SK-N-SH (cell line): Measurements from ENCODE around the gene AKT2.

ENCODE experiments used
- EP300 ChIP-seq, 2 experiments: IDR thresholded peaks; 2 replicates each; pipeline versions ENCODE4 v1.4.0 to v1.6.1; 2012; ENCODE audit warnings: borderline replicate concordance in 1 of 2, low read depth in 1 of 2, low read length in 1 of 2
- EZH2phosphoT487 ChIP-seq: fragments of 200-600 bp; sonication (generic); IDR thresholded peaks from 2 replicates; pipeline ENCODE4 v1.6.1; 2017; ENCODE audit warnings: low read depth, mixed run types, mild to moderate bottlenecking, antibody characterized with exemption, moderate library complexity, borderline replicate concordance
- RAD21 ChIP-seq: IDR thresholded peaks from 2 replicates; pipeline ENCODE4 v1.6.1; 2012; ENCODE audit warnings: mild to moderate bottlenecking, low read length
- RCOR1 ChIP-seq: fragments of 150-350 bp; IDR thresholded peaks from 2 replicates; pipeline ENCODE4 v1.6.1; 2017; ENCODE audit warnings: antibody characterized with exemption, low read length
- RXRA ChIP-seq: IDR thresholded peaks from 2 replicates; pipeline ENCODE4 v1.4.0; 2012; ENCODE audit warnings: low read depth, mild to moderate bottlenecking, borderline replicate concordance
- TEAD4 ChIP-seq: IDR thresholded peaks from 2 replicates; pipeline ENCODE4 v1.4.0; 2012; ENCODE audit warnings: mild to moderate bottlenecking, borderline replicate concordance; ENCODE audit not compliant: insufficient read depth
- TF ChIP-seq, protein P1 (sequence below): IDR thresholded peaks from 2 replicates; pipeline ENCODE4 v1.6.1; 2012; ENCODE audit warnings: mild to moderate bottlenecking, low read depth, low read length, moderate library complexity
- TF ChIP-seq, protein P2 (sequence below): fragments of 200-600 bp; sonication (generic); IDR thresholded peaks from 2 replicates; pipeline ENCODE4 v1.6.1; 2017; ENCODE audit warnings: antibody characterized with exemption, mild to moderate bottlenecking, moderate library complexity

DNA sequence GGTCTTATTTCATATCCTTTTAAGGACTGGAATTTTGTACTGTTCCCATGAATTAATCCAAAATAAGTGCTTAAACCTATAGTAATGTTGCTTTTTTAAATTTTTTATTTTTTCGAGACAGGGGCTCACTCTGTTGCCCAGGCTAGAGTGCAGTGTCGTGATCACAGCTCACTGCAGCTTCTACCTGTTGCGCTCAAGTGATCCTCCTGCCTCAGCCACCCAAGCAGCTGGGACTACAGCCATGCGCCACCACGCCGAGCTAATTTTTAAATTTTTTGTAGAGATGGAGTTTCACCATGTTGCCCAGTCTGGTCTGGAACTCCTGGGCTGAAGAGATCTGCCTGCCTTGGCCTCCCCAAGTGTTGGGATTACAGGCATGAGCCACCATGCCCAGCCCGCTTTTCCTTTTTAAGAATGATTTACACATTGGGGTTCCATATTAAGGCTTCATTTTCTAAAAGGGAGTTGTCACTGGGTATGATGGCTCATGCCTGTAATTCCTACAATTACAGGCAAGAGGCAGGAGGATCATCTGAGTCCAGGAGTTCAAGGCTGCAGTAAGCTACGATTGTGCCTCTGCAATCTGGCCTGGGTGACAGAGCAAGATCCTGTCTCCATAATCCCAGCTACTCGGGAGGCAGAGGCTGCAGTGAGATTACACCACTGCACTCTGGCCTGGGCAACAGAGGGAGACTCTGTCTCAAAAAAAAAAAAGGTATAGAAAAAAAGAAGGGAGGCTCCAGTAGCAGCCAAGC, 28.3 kb upstream of the AKT2 start:
- TF ChIP-seq, protein P1, sequence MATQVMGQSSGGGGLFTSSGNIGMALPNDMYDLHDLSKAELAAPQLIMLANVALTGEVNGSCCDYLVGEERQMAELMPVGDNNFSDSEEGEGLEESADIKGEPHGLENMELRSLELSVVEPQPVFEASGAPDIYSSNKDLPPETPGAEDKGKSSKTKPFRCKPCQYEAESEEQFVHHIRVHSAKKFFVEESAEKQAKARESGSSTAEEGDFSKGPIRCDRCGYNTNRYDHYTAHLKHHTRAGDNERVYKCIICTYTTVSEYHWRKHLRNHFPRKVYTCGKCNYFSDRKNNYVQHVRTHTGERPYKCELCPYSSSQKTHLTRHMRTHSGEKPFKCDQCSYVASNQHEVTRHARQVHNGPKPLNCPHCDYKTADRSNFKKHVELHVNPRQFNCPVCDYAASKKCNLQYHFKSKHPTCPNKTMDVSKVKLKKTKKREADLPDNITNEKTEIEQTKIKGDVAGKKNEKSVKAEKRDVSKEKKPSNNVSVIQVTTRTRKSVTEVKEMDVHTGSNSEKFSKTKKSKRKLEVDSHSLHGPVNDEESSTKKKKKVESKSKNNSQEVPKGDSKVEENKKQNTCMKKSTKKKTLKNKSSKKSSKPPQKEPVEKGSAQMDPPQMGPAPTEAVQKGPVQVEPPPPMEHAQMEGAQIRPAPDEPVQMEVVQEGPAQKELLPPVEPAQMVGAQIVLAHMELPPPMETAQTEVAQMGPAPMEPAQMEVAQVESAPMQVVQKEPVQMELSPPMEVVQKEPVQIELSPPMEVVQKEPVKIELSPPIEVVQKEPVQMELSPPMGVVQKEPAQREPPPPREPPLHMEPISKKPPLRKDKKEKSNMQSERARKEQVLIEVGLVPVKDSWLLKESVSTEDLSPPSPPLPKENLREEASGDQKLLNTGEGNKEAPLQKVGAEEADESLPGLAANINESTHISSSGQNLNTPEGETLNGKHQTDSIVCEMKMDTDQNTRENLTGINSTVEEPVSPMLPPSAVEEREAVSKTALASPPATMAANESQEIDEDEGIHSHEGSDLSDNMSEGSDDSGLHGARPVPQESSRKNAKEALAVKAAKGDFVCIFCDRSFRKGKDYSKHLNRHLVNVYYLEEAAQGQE: no peak
- TF ChIP-seq EP300 (IDR thresholded peaks at IDR 0.05; ENCODE audit: borderline replicate concordance in 1 of 2, low read depth in 1 of 2, low read length in 1 of 2) (no peak), RAD21 (no peak), TEAD4 (no peak), RXRA (no peak), EZH2phosphoT487 (no peak), RCOR1 (no peak)
- TF ChIP-seq, protein P2, sequence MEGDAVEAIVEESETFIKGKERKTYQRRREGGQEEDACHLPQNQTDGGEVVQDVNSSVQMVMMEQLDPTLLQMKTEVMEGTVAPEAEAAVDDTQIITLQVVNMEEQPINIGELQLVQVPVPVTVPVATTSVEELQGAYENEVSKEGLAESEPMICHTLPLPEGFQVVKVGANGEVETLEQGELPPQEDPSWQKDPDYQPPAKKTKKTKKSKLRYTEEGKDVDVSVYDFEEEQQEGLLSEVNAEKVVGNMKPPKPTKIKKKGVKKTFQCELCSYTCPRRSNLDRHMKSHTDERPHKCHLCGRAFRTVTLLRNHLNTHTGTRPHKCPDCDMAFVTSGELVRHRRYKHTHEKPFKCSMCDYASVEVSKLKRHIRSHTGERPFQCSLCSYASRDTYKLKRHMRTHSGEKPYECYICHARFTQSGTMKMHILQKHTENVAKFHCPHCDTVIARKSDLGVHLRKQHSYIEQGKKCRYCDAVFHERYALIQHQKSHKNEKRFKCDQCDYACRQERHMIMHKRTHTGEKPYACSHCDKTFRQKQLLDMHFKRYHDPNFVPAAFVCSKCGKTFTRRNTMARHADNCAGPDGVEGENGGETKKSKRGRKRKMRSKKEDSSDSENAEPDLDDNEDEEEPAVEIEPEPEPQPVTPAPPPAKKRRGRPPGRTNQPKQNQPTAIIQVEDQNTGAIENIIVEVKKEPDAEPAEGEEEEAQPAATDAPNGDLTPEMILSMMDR: no peak
